B cell (primary cell): ENCODE measurements around the gene SENP2.

ENCODE experiments used
- EZH2 ChIP-seq: IDR thresholded peaks from 2 replicates; pipeline ENCODE4 v1.6.1; 2012; ENCODE audit warnings: borderline replicate concordance, low read depth, mild to moderate bottlenecking, moderate library complexity, low read length; ENCODE audit not compliant: insufficient read depth, poor library complexity, severe bottlenecking
- TF ChIP-seq, protein P1 (sequence below): fragments of 200-600 bp; IDR thresholded peaks from one replicate; pipeline ENCODE4 v1.8.0; 2022; ENCODE audit warnings: antibody characterized with exemption, mild to moderate bottlenecking

DNA sequence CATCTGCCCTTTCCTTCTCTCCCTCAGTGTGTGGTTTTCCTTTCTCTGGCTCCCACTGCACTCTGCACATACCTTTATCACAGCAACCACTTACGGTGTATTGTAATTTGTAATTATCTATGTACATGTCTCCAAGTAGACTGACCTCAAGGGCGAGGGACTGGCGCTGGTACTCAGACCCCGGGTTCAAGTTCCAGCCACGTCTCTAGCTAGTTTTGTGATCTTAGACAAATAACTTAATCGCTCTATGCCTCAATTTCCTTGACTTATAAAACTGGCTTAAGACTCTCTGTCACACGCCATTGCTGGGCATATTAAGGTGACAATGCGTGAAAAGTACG is 607 bp upstream of the SENP2 start:
- TF ChIP-seq EZH2: no peak
- TF ChIP-seq, protein P1, sequence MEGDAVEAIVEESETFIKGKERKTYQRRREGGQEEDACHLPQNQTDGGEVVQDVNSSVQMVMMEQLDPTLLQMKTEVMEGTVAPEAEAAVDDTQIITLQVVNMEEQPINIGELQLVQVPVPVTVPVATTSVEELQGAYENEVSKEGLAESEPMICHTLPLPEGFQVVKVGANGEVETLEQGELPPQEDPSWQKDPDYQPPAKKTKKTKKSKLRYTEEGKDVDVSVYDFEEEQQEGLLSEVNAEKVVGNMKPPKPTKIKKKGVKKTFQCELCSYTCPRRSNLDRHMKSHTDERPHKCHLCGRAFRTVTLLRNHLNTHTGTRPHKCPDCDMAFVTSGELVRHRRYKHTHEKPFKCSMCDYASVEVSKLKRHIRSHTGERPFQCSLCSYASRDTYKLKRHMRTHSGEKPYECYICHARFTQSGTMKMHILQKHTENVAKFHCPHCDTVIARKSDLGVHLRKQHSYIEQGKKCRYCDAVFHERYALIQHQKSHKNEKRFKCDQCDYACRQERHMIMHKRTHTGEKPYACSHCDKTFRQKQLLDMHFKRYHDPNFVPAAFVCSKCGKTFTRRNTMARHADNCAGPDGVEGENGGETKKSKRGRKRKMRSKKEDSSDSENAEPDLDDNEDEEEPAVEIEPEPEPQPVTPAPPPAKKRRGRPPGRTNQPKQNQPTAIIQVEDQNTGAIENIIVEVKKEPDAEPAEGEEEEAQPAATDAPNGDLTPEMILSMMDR: no peak
